M059J (cell line): ENCODE measurements around the gene STARD4. TPM values are rescaled to one million over a fixed set of nuclear protein-coding genes. Genes with fewer than 3 reads are reported as not detected.

Source experiments
- DNase-seq: peaks from one replicate; pipeline ENCODE4 v3.0.0-alpha.2; 2012; ENCODE audit warnings: low read depth
- total RNA-seq: library from RNA; depleted of rRNA; stranded (reverse); fragments of >200 nt; shearing (Covaris generic); gene quantifications from 2 replicates; pipeline ENCODE4 v1.2.3, GENCODE V29; 2014; rRNA removed

The STARD4 gene, protein sequence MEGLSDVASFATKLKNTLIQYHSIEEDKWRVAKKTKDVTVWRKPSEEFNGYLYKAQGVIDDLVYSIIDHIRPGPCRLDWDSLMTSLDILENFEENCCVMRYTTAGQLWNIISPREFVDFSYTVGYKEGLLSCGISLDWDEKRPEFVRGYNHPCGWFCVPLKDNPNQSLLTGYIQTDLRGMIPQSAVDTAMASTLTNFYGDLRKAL
- 38.5 and 56.4 TPM in 2 replicates for total RNA-seq

DNA sequence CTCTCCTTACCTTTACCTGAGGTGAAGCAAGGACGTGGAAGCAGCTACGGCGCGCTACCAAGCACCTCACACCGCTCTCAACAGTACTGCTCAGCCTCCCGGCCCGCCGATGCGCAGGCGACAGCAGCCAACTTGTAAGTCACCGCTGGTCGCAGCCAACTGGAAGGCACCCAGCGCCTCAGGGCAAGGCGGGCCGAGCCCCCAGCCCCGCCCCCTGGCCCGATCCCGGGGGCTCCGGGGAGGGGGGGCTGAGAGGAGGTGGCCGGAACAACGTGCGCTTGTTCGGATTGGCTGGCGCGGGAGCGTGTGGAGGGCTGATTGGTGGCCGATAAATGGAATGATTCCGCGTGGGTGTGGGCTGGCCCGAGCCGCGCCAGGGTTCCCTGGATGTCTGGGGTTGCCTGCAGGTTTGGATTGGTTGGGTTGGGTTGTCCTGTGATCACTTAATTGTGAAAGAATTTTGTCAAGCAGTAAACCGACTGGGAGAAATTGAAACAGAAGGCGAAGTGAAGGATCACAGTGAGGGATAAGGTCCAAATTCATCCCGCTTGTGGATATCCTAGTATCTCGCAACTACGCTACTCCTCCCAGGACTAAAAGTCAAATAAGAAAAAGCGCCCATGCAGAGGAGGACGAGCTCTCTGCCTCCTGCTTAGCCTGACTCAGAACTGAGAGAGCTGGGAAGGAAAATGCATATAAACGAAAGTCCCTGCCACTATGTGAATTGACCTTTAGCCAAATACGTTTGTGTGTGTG lies at the start of gene STARD4:
TSS of gene STARD4 (minus strand) at position 161 of the 756 bp plus-strand sequence. CDS start 5,102 bp downstream, outside the sequence.
- DNase-seq: peak; percentile 96

DNA sequence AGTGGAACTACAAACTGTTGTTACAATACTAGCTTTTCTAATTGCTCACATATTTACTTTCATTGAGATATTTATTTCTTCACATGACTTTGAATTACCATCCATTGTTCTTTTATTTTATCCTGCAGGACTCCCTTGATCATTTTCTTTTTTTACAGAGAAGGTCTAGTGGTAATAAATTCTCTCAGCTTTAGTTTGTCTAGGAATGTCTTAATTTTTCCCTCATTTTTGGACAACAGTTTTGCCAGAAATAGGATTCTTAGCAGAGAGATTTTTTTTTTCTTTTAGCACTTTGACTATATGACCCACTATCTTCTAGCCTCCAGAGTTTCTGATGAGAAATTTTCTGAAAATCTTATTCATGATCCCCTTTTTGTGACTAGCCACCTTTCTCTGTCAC lies 47.3 kb upstream of the STARD4 start:
- no peak for DNase-seq

DNA sequence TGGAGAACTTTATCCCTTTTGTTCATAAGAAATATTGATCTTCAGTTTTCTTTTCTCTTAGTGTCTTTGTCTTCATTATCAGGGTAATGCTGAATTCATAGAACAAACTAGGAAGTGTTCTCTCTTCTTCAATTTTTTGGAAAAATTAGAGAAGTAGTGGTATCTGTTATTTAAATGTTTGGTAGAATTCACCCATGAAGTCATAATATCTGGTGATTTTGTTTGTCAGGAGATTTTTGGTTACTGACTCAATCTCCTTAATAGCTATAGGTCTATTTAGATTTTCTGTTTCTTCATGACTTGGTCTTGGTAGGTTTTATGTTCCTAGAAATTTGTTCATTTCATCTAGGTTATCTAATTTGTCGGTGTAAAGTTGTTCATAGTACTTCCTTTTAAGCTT lies 45.4 kb upstream of the STARD4 start:
- DNase-seq: no peak

DNA sequence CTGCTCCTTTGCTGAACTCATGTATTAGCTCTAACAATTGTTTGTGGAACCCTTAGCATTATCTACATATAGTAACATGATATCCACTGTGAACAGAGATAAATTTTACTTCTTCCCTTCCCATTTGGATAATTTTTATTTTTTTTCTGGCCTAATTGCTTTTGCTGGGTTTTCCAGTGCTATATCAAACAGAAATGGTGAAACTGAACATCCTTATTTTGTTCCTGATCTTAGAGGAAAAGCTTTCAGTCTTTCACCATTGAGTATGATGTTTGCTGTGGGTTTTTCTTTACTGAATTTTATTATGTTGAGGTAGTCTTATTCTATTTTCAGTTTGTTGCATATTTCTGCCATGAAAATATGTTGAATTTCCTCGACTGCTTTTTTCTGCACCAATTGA lies 44.8 kb upstream of the STARD4 start:
- no peak for DNase-seq

DNA sequence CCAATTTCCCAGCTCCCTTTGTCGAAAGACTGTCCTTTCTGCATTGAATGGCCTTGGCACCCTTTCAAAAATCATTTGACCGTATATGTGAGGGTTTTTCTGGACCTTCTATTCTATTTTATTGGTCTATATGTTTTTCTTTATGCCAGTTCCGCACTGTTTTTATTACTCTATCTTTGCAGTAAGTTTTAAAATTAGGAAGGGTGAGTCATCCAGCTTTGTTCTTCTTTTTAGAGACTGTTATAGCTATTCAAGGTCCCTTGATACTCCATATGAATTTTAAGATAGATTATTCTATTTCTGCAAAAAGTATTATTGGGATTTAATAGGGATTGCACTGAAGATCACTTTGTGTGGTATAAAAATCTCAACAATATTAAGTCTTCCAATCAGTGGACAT lies 44.2 kb upstream of the STARD4 start:
- DNase-seq: no peak

DNA sequence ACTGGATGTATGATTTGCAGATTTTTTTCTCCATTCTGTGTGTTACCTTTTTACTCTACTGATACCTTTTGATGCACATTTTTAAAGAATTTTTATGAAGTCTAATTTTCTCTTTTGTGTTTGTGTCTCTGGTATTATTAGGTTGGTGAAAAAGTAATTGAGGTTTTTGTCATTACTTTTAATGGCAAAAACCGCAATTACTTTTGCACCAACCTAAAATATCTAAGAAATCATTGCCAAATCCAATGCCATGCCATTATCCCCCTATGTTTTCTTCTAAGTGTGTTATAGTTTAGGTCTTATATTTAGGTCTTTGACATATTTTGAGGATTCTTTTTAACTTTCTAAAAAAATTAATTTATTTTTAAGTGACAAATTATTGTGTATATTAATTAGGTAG lies 43.4 kb upstream of the STARD4 start:
- no peak for DNase-seq

DNA sequence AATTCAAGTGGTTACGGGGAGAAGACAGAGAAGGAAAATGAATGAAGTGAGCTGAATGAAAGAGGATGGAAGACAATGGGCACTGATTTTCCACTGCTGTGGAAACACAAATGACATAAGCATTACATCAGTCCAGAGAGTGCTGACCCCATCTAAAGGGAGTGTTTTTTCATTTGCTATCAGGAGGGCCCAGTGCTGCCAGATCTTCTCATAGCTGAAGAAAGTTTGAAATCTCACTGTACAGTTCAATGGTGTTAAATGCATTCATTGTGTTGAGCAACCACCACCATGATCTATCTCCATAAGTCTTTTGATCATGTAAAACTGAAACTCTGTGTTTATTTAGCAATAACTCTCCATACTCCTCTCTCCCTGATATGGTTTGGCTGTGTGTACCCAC lies 41.5 kb upstream of the STARD4 start:
- DNase-seq: no peak

DNA sequence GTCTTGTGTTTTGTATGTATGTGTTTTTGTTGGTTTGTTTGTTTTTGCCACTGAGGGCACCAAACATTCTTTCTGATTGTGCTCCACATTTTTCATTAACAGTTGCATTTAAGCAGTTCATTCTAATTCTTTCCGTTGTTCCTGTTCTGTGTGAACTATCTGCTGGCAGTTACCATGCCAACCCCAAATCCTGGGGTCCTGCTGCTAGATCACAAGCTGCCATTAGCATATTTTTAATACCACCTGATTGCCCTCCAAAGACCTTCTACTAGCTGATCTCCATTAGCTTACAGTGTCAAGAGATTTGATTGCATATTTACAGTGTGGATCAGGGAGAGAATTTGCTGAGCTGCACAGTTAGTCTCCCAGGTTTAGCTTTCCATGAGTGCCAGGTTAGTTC lies 40.6 kb upstream of the STARD4 start:
- no peak for DNase-seq

DNA sequence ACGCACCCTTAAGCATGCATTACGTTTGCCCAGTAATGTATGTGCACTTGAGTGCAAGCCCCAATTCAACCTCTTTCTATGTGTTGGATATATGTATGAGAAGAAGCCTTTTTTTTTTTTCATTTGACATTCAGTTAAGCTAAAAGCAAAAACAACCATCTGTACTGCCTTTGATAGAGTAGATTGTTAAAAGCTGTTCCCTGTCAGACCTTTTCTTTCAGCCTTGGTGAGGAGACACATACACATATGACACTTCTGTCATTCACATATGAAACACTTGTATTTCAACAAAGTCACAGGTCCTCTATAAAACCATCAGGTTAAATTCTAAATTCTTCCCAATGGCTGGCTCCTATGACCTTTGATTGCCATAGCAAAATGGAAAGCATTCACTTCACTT lies 40.2 kb upstream of the STARD4 start:
- DNase-seq: no peak

DNA sequence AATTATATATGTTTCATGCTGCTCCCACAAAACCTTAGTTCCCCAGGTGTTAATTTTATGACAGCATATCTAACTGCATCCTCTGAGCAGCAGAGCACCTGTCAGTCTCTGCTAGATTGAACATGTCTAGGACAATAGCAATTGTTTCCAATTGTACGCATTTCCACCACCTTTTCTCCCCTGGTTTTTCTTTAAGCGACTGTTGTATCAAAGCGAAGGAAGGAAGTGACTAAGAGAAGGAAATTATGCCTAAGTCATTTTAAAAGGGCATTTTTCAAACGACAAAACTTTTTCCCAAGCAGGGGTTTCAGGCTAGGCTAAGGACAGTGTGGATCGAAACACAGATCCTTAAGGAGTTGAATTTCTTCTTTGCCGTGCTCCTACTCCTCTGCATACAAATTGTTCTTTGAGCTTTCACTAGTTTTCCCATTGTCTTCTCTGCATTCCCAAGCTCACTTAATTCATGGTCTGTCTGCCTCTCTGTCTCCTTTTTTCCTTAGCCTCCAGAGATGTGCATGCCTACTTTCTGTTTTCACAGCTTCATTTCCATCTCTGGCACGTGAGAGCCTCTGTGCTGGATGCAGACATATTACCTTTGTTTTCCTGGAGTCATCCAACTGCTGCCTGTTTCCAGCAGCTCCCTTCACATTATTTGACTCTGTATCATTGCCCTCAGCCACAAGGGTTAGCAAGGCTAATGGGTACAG lies 39.4 kb upstream of the STARD4 start:
- DNase-seq: peak; percentile 40

DNA sequence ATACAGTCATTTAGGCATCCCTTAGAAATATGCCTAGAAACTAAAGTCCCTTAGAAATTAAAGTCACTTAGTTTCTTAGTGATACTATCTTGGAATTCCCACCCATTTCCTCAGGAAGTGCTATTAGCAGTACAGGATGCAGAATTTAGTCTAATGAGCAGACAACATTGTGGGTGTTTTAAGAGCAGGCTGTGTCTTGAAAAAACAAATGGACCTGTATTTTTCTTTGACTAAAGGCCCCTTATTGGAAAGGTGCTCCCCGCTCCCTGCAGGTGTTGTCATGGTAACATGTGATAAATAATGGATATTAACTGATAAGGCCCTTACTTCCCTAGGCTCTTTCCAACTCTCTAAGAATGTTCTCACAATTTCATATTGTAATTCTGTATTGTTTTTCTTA lies 38.8 kb upstream of the STARD4 start:
- peak; percentile 5 for DNase-seq

DNA sequence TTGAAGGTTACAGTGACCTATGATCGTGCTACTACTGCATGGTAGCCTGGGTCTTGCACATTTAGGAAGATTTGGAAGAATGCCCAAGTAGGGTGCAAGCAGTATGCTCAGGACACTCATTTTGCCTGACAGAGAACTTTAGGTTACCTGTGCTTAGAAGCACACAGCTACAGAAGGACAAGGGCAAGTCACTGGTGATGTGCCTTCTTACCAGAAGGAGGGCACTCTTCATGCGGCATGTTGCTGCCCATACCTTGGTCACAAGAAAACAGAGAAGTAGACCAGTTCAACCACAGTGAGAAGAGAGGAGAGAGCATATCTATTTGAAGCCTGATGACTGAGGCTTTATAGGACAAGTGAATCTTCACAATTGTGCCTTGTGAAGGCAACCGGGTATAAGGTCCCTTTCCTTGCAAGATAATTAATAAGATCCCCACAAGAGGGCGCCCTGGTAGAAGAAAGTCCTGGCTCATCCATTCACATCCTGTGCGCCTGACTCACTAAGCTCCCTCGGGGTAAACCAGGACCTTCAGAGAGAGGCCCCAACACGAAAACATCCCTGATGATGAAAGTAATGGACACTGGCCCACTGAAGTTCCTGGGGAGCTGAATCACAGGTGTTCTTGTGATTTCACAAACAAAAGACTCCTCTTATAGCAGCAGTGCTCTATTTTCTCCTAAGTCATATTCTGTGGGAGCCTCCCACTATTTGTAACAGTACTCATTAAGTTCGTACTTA lies 38.1 kb upstream of the STARD4 start:
- peak; percentile 98 for DNase-seq

DNA sequence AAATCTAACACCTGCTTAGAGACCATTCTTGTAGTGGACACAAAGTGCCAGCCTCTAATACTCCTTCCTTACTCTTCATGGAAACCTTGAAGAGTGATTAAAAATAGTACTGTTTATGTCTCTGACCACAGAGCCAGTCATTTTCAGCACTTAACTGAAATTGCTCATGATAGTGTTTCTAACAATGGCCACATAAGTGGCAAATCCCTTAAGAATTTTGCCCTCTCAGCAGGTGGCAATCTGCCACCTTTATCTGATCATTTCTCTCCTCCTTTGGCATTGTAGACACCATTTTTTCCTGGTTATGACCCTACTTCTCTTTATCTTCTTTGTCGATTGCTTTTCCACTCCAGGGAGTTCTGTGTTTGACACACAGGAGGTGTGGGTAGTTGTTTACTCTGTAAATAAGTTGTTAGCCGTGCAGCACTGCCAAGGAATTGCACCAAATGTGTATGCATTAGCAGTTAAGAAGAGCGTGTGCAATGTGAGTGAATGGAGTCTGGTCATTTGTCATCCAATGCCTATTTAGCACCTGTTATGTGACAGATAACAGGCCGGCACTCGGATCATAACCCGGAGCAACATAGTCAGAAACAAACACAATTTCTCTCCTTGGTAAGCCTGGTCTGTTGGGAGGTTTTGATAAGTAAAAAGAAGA lies 36.8 kb upstream of the STARD4 start:
- DNase-seq: peak; percentile 81

DNA sequence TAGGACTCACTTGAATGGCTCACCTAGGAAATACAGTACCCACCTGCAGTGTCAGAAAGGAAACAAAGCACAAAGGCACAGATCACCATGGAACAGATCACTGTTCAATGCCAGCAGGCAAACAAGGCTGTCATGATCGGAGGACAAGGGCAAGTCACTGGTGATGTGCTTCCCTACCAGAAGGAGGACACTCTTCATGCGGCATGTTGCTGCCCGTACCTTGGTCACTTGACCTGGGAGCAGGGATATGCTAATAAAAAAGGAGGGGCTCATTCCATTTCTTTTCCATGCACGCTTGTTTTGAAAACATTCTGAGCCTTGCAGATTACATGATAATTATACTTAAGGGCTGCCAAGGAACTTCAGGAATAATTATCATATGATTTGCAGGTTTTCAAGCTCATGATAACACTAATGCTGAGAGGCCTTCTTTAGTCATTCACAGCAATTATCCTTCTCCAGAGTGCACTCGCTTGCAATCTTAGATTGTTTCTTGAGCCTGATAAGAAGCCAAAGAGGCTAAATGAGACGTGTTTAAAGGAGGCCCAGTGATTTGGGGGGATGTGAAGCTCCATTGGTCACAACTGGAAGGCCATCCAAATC lies 36.1 kb upstream of the STARD4 start:
- DNase-seq: no peak

DNA sequence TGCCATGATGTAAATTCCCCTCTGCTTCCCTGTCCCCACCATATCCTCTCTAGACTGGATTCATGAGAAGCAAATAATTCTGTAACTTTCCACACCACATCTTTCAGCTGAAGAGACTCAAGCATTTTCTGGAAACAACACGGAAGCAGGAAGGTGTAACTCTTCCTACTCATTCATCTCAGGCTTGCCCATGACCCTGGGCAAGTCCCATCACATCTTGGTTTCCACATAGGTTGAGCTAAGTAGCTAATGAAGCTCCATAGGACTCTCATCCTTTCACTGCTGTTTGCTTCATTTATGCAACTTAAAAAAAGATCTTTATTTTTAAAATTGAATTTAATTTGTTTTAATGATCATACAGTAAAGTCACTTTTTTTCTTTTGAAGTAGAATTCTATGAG lies 32.7 kb upstream of the STARD4 start:
- no peak for DNase-seq

DNA sequence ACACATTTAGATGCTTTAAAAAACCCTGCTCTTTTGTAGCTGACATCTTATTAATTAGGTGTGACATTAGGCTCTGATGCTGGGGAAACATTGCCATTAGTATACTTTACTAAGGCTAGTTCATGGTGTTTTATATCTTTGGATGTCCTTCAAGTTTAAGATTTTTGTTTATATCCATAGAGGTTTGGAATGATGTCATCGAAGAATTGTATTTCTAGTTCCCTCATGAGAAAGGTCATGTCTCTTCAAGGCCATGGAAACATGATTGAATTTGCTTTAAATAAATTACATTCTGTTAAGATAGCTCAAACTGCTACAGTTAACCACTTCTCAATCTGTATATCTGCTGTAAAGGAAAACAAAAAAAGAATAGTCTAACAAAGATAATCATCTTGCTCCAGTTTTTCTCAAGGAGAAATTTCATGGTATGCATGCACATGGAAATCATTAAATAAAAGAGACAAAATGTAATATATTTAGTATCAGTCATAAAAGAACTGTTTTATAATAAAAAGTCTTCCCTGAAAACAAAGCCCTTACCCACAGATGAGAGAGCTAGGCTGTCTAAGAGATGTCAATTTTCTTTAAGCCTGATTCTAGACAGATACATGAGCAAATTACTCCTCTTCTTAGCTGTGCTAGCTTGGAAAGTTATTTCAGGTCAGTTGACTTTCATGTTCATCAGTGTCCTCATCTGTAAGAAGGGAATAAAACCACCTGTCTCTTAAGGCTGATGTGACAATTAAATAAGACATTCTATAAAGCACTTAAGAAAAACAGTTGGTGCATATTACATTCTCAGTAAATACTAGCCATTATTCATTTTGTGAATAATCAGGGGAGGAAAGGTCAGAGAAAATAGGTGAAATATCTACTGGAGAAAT lies 25.0 kb upstream of the STARD4 start:
- no peak for DNase-seq

DNA sequence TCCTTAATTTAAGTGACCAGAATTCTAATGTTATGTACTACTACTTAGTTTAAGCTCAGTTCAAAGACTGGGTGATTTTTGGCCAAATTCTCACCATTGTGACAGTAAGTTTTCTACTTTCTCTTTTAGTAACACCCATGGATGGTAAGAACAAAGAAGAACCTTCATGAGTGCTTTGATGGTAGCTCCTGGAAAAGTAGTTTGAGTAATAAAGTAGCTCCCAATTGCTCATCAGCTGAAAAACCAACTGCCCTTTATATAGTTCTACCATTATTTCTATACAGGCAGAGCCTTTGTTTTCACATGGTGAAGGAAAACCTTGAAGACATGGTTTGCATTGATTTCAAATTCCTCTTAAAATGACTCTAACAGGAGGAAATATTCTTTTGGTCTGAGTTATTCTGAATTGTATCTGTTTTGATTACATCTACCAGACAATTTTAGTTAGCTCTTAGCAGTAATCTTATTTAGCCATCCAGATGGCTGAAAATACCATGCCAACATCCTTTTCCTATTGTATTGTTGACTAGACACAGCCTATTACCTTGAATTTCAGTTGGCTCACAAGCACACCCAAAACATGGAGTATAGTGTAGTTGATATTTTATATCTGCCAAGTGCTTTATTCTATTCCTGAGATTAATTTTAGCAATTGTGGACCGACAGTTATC lies 23.7 kb upstream of the STARD4 start:
- no peak for DNase-seq

DNA sequence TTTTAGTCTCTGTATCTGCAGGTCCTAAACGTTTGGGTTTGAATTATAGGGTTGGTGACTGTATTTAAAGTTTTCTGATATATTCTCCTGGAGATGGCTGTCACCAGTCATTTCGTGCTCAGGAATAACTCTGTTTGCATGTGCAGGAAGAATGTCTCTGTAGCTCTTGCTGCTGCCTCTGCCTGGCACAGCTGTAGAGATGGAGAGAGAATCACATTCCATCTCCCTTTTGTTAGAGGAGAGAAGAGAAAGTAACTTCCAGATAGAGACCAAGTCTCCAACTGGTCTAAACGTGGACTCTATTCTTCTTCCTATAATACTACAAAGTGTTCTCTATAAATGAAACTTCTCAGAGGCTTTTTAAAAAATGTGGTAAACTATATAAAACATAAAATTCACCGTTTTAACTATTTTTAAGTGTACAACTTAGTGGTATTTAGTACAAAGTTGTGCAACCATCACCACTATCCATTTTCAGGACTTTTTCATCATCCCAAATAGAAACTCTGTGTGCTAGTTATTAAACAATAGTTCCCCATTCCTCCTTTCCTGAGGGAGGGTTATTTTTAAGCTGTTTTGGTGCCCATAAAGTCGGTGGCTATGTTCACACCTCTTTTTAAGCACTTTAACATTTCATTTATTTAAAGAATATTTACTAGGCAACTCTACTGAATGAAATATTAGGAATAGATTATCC lies 20.7 kb upstream of the STARD4 start:
- no peak for DNase-seq

DNA sequence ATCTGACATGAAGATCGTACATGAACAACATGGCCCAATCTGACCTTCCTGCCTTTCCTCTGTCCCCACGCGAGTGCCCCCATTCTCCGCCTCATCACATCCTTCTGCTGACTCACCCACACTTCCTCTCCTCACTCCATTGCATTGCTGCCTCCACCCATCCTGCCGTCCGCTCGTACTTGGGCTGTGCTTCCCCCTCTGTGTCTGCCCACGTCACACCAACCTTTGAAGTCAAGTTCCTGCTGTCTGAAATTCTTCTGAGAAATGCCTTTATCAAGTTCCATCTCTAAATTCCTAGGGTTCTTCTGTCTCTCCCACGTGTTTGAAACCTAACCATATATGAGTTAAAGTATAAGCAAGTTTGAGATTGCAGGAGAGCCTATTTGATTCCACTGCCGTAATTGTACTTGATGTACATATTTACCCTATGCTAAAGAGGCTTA lies 18.0 kb upstream of the STARD4 start:
- peak; percentile 11 for DNase-seq
